Measurements from ENCODE around the gene ILRUN.
"Not testable (repeated sequence)": the region's sequence is repeated elsewhere in the genome, so short reads cannot be mapped to it uniquely, and the experiment has no call there.

- not testable (repeated sequence) for TF ChIP-seq CTCF (optimal IDR thresholded peaks at IDR 0.05 in 1 of 3, IDR thresholded peaks at IDR 0.05 in 1 of 3, conservative IDR thresholded peaks at IDR 0.05 in 1 of 3; ENCODE audit: extremely low read depth in 1 of 3, insufficient read depth in 2 of 3, low read length in 3 of 3); EZH2 (IDR thresholded peaks at IDR 0.05; ENCODE audit: low read length)
Measured at GRCh38 chr6:34674930-34675329, 21.6 kb downstream of the ILRUN start.
